Osteocyte (in vitro differentiated cells): ENCODE measurements around the gene OR2T11. TPM values are rescaled to one million over a fixed set of nuclear protein-coding genes. Genes with fewer than 3 reads are reported as not detected.
"Not testable (repeated sequence)": the region's sequence is repeated elsewhere in the genome, so short reads cannot be mapped to it uniquely, and the experiment has no call there.

Experiments used
- DNase-seq: peaks from one replicate; pipeline ENCODE4 v3.0.0; 2021; ENCODE audit warnings: mixed read lengths; ENCODE audit not compliant: unreplicated experiment; ENCODE audit errors: extremely low spot score
- H3K27ac Mint-ChIP-seq: one replicate; pipeline ENCODE4 v1.8.0; 2021; ENCODE audit warnings: mild to moderate bottlenecking, mixed read lengths; ENCODE audit not compliant: unreplicated experiment
- H3K27me3 Mint-ChIP-seq: one replicate; pipeline ENCODE4 v1.8.0; 2021; ENCODE audit warnings: mixed read lengths; ENCODE audit not compliant: unreplicated experiment
- H3K36me3 Mint-ChIP-seq: one replicate; pipeline ENCODE4 v1.8.0; 2021; ENCODE audit warnings: mixed read lengths; ENCODE audit not compliant: unreplicated experiment
- H3K4me1 Mint-ChIP-seq: one replicate; pipeline ENCODE4 v1.8.0; 2021; ENCODE audit warnings: mixed read lengths; ENCODE audit not compliant: unreplicated experiment
- H3K4me3 Mint-ChIP-seq: one replicate; pipeline ENCODE4 v1.8.0; 2021; ENCODE audit warnings: mild to moderate bottlenecking, moderate library complexity, mixed read lengths; ENCODE audit not compliant: unreplicated experiment
- H3K9me3 Mint-ChIP-seq: one replicate; pipeline ENCODE4 v1.8.0; 2021; ENCODE audit warnings: mixed read lengths; ENCODE audit not compliant: unreplicated experiment
- CTCF ChIP-seq: fragments of 200-600 bp; sonication (generic); IDR thresholded peaks from 2 replicates; pipeline ENCODE4 v1.5.0; 2021; ENCODE audit warnings: antibody characterized with exemption, mild to moderate bottlenecking, moderate library complexity
- long read RNA-seq: library from polyadenylated mRNA; unstranded; transcript quantifications from one replicate; pipeline ENCODE4 v2.0.0, GENCODE V29; 2021
- total RNA-seq: library from RNA; stranded (reverse); gene quantifications from 2 replicates; pipeline ENCODE4 v1.2.1, GENCODE V29; 2021

OR2T11 gene
- not detected in 2 replicates for total RNA-seq
- long read RNA-seq: 0 reads

- DNase-seq, H3K4me3 Mint-ChIP-seq, H3K4me1 Mint-ChIP-seq: not testable (repeated sequence)
These were observed at the start of gene OR2T11 for GRCh38 chr1:248634991-248635390. TSS of gene OR2T11 (minus strand) at chr1:248635091. CDS start at chr1:248627128, 7,963 bp downstream.

GRCh38 chr1:248681651-248682050, 46.8 kb upstream of the OR2T11 start:
- Mint-ChIP-seq H3K27me3 (no peaks in the 10 kb centered on the region), H3K27ac (no peak overlapping the region), H3K9me3 (peaks cover 39% of the 10 kb centered on the region), H3K36me3 (no peaks in the 10 kb centered on the region), H3K4me3 (no peak overlapping the region), H3K4me1 (no peaks in the 10 kb centered on the region)
- TF ChIP-seq CTCF: no peak
- DNase-seq: no peak

More at GRCh38 chr1:248634991-248635390, at the start of gene OR2T11:
- not testable (repeated sequence) for H3K27me3 Mint-ChIP-seq, H3K36me3 Mint-ChIP-seq, H3K27ac Mint-ChIP-seq, H3K9me3 Mint-ChIP-seq

- no peaks in the 10 kb centered on the region for H3K36me3 Mint-ChIP-seq
- H3K9me3 Mint-ChIP-seq: peaks cover 39% of the 10 kb centered on the region
- H3K4me1 Mint-ChIP-seq: no peaks in the 10 kb centered on the region
- no peak for DNase-seq
- no peak overlapping the region for H3K27ac Mint-ChIP-seq
- TF ChIP-seq CTCF: no peak
- no peak overlapping the region for H3K4me3 Mint-ChIP-seq
- H3K27me3 Mint-ChIP-seq: no peaks in the 10 kb centered on the region
These were observed 35.1 kb upstream of the OR2T11 start for GRCh38 chr1:248670003-248670402.

- not testable (repeated sequence) for H3K4me1 Mint-ChIP-seq, H3K36me3 Mint-ChIP-seq, H3K4me3 Mint-ChIP-seq, DNase-seq, H3K27ac Mint-ChIP-seq, H3K27me3 Mint-ChIP-seq
- peaks cover 46% of the 10 kb centered on the region for H3K9me3 Mint-ChIP-seq
These were observed 28.8 kb upstream of the OR2T11 start for GRCh38 chr1:248663453-248664328.

GRCh38 chr1:248656797-248657196, 21.9 kb upstream of the OR2T11 start:
- not testable (repeated sequence) for H3K4me1 Mint-ChIP-seq, H3K4me3 Mint-ChIP-seq, DNase-seq, H3K27me3 Mint-ChIP-seq, H3K36me3 Mint-ChIP-seq, H3K27ac Mint-ChIP-seq
- H3K9me3 Mint-ChIP-seq: peaks cover 12% of the 10 kb centered on the region

- H3K27ac Mint-ChIP-seq, H3K27me3 Mint-ChIP-seq, DNase-seq, H3K9me3 Mint-ChIP-seq, H3K4me3 Mint-ChIP-seq, H3K36me3 Mint-ChIP-seq, H3K4me1 Mint-ChIP-seq: not testable (repeated sequence)
These were observed 20.5 kb upstream of the OR2T11 start, which contains the start of gene OR2T27 for GRCh38 chr1:248655354-248655753. TSS of gene OR2T27 (minus strand) at chr1:248655528. CDS start at chr1:248650884, 4,644 bp downstream.

- H3K9me3 Mint-ChIP-seq, H3K36me3 Mint-ChIP-seq: not testable (repeated sequence)
These were observed 14.1 kb upstream of the OR2T11 start for GRCh38 chr1:248648770-248649536.

GRCh38 chr1:248645178-248645577, 10.3 kb upstream of the OR2T11 start, which contains the start of gene OR2T35:
TSS of gene OR2T35 (minus strand) at chr1:248645278. CDS start at chr1:248639258, 6,020 bp downstream.
- not testable (repeated sequence) for H3K4me3 Mint-ChIP-seq, DNase-seq, H3K27me3 Mint-ChIP-seq, H3K27ac Mint-ChIP-seq, H3K4me1 Mint-ChIP-seq, H3K9me3 Mint-ChIP-seq, H3K36me3 Mint-ChIP-seq

More at GRCh38 chr1:248648770-248649536, 14.1 kb upstream of the OR2T11 start:
- DNase-seq, H3K27me3 Mint-ChIP-seq, H3K4me1 Mint-ChIP-seq, H3K4me3 Mint-ChIP-seq, H3K27ac Mint-ChIP-seq: not testable (repeated sequence)

- H3K36me3 Mint-ChIP-seq, H3K4me1 Mint-ChIP-seq: not testable (repeated sequence)
These were observed 8.2 kb upstream of the OR2T11 start for GRCh38 chr1:248642971-248643651.

More at GRCh38 chr1:248642971-248643651, 8.2 kb upstream of the OR2T11 start:
- H3K4me3 Mint-ChIP-seq, DNase-seq, H3K9me3 Mint-ChIP-seq, H3K27ac Mint-ChIP-seq, H3K27me3 Mint-ChIP-seq: not testable (repeated sequence)
